ENCODE results near the gene BARX1.

The BARX1 gene

GRCh38 chr9:93960971-93961841, 6.1 kb upstream of the BARX1 start:
- H3K27ac ChIP-seq (ENCODE audit: insufficient read depth, low read length, poor library complexity, severe bottlenecking), result no peak overlapping the region
- DNase-seq, result no peak
- H3K4me3 ChIP-seq (ENCODE audit: insufficient read depth, low read depth, low read length, poor library complexity, severe bottlenecking), result peak overlapping the region; percentile 36

GRCh38 chr9:93960221-93960970, 5.2 kb upstream of the BARX1 start:
- Histone ChIP-seq H3K36me3 (ENCODE audit: control insufficient read depth, insufficient read depth, low read length) (no peaks in the 10 kb centered on the region), H3K9me3 (ENCODE audit: control insufficient read depth, low read length) (no peaks in the 10 kb centered on the region), H3K27ac (ENCODE audit: insufficient read depth, low read length, poor library complexity, severe bottlenecking) (no peak overlapping the region), H3K4me3 (ENCODE audit: insufficient read depth, low read depth, low read length, poor library complexity, severe bottlenecking) (peak overlapping the region; percentile 36), H3K4me1 (ENCODE audit: control insufficient read depth, insufficient read depth, low read length, poor library complexity, severe bottlenecking) (peaks cover 39% of the 10 kb centered on the region), H3K27me3 (replicated peaks; ENCODE audit: control insufficient read depth, insufficient read depth, low read length, poor library complexity, severe bottlenecking) (peaks cover 58% of the 10 kb centered on the region)
- no peak for DNase-seq

More at GRCh38 chr9:93960971-93961841, 6.1 kb upstream of the BARX1 start:
- H3K27me3 ChIP-seq (replicated peaks; ENCODE audit: control insufficient read depth, insufficient read depth, low read length, poor library complexity, severe bottlenecking), result peaks cover 50% of the 10 kb centered on the region
- H3K36me3 ChIP-seq (ENCODE audit: control insufficient read depth, insufficient read depth, low read length), result no peaks in the 10 kb centered on the region
- no peaks in the 10 kb centered on the region for H3K9me3 ChIP-seq (ENCODE audit: control insufficient read depth, low read length)
- peaks cover 32% of the 10 kb centered on the region for H3K4me1 ChIP-seq (ENCODE audit: control insufficient read depth, insufficient read depth, low read length, poor library complexity, severe bottlenecking)

GRCh38 chr9:93959739-93960154, 4.6 kb upstream of the BARX1 start:
- Histone ChIP-seq H3K9me3 (ENCODE audit: control insufficient read depth, low read length) (no peaks in the 10 kb centered on the region), H3K36me3 (ENCODE audit: control insufficient read depth, insufficient read depth, low read length) (no peaks in the 10 kb centered on the region), H3K4me3 (ENCODE audit: insufficient read depth, low read depth, low read length, poor library complexity, severe bottlenecking) (no peak overlapping the region), H3K27ac (ENCODE audit: insufficient read depth, low read length, poor library complexity, severe bottlenecking) (no peak overlapping the region), H3K27me3 (replicated peaks; ENCODE audit: control insufficient read depth, insufficient read depth, low read length, poor library complexity, severe bottlenecking) (peaks cover 59% of the 10 kb centered on the region), H3K4me1 (ENCODE audit: control insufficient read depth, insufficient read depth, low read length, poor library complexity, severe bottlenecking) (peaks cover 39% of the 10 kb centered on the region)
- no peak for DNase-seq

GRCh38 chr9:93958819-93959682, 3.9 kb upstream of the BARX1 start:
- peaks cover 45% of the 10 kb centered on the region for H3K4me1 ChIP-seq (ENCODE audit: control insufficient read depth, insufficient read depth, low read length, poor library complexity, severe bottlenecking)
- no peaks in the 10 kb centered on the region for H3K36me3 ChIP-seq (ENCODE audit: control insufficient read depth, insufficient read depth, low read length)
- no peaks in the 10 kb centered on the region for H3K9me3 ChIP-seq (ENCODE audit: control insufficient read depth, low read length)
- no peak for DNase-seq
- no peak overlapping the region for H3K27ac ChIP-seq (ENCODE audit: insufficient read depth, low read length, poor library complexity, severe bottlenecking)
- H3K27me3 ChIP-seq (replicated peaks; ENCODE audit: control insufficient read depth, insufficient read depth, low read length, poor library complexity, severe bottlenecking), result peaks cover 66% of the 10 kb centered on the region
- H3K4me3 ChIP-seq (ENCODE audit: insufficient read depth, low read depth, low read length, poor library complexity, severe bottlenecking), result peak overlapping the region; percentile 45

- Histone ChIP-seq H3K9me3 (ENCODE audit: control insufficient read depth, low read length) (no peaks in the 10 kb centered on the region), H3K4me1 (ENCODE audit: control insufficient read depth, insufficient read depth, low read length, poor library complexity, severe bottlenecking) (peaks cover 51% of the 10 kb centered on the region), H3K4me3 (ENCODE audit: insufficient read depth, low read depth, low read length, poor library complexity, severe bottlenecking) (peak overlapping the region; percentile 45), H3K27me3 (replicated peaks; ENCODE audit: control insufficient read depth, insufficient read depth, low read length, poor library complexity, severe bottlenecking) (peaks cover 74% of the 10 kb centered on the region), H3K36me3 (ENCODE audit: control insufficient read depth, insufficient read depth, low read length) (no peaks in the 10 kb centered on the region), H3K27ac (ENCODE audit: insufficient read depth, low read length, poor library complexity, severe bottlenecking) (no peak overlapping the region)
- no peak for DNase-seq
These were observed 3.1 kb upstream of the BARX1 start for GRCh38 chr9:93958121-93958818.

GRCh38 chr9:93955981-93956784, 1.0 kb upstream of the BARX1 start:
- Histone ChIP-seq H3K27me3 (replicated peaks; ENCODE audit: control insufficient read depth, insufficient read depth, low read length, poor library complexity, severe bottlenecking) (peaks cover 90% of the 10 kb centered on the region), H3K36me3 (ENCODE audit: control insufficient read depth, insufficient read depth, low read length) (no peaks in the 10 kb centered on the region), H3K4me1 (ENCODE audit: control insufficient read depth, insufficient read depth, low read length, poor library complexity, severe bottlenecking) (peaks cover 63% of the 10 kb centered on the region), H3K27ac (ENCODE audit: insufficient read depth, low read length, poor library complexity, severe bottlenecking) (no peak overlapping the region), H3K4me3 (ENCODE audit: insufficient read depth, low read depth, low read length, poor library complexity, severe bottlenecking) (no peak overlapping the region), H3K9me3 (ENCODE audit: control insufficient read depth, low read length) (no peaks in the 10 kb centered on the region)
- no peak for DNase-seq

GRCh38 chr9:93954434-93955061, 607 bp downstream of the BARX1 start:
- Histone ChIP-seq H3K36me3 (ENCODE audit: control insufficient read depth, insufficient read depth, low read length) (no peaks in the 10 kb centered on the region), H3K27ac (ENCODE audit: insufficient read depth, low read length, poor library complexity, severe bottlenecking) (no peak overlapping the region), H3K27me3 (replicated peaks; ENCODE audit: control insufficient read depth, insufficient read depth, low read length, poor library complexity, severe bottlenecking) (peaks cover 89% of the 10 kb centered on the region), H3K4me1 (ENCODE audit: control insufficient read depth, insufficient read depth, low read length, poor library complexity, severe bottlenecking) (peaks cover 63% of the 10 kb centered on the region), H3K4me3 (ENCODE audit: insufficient read depth, low read depth, low read length, poor library complexity, severe bottlenecking) (no peak overlapping the region), H3K9me3 (ENCODE audit: control insufficient read depth, low read length) (no peaks in the 10 kb centered on the region)
- no peak for DNase-seq

GRCh38 chr9:93953496-93954433, 1.4 kb downstream of the BARX1 start:
- no peaks in the 10 kb centered on the region for H3K36me3 ChIP-seq (ENCODE audit: control insufficient read depth, insufficient read depth, low read length)
- peaks cover 89% of the 10 kb centered on the region for H3K27me3 ChIP-seq (replicated peaks; ENCODE audit: control insufficient read depth, insufficient read depth, low read length, poor library complexity, severe bottlenecking)
- H3K27ac ChIP-seq (ENCODE audit: insufficient read depth, low read length, poor library complexity, severe bottlenecking), result no peak overlapping the region
- H3K9me3 ChIP-seq (ENCODE audit: control insufficient read depth, low read length), result no peaks in the 10 kb centered on the region
- DNase-seq, result no peak
- H3K4me1 ChIP-seq (ENCODE audit: control insufficient read depth, insufficient read depth, low read length, poor library complexity, severe bottlenecking), result peaks cover 59% of the 10 kb centered on the region
- no peak overlapping the region for H3K4me3 ChIP-seq (ENCODE audit: insufficient read depth, low read depth, low read length, poor library complexity, severe bottlenecking)
